ENCODE measurements around the gene MTRF1. TPM values are rescaled to one million over a fixed set of nuclear protein-coding genes. Genes with fewer than 3 reads are reported as not detected.

The MTRF1 gene
- total RNA-seq, 1 experiment from 2014 or later = 11.4 TPM

DNA sequence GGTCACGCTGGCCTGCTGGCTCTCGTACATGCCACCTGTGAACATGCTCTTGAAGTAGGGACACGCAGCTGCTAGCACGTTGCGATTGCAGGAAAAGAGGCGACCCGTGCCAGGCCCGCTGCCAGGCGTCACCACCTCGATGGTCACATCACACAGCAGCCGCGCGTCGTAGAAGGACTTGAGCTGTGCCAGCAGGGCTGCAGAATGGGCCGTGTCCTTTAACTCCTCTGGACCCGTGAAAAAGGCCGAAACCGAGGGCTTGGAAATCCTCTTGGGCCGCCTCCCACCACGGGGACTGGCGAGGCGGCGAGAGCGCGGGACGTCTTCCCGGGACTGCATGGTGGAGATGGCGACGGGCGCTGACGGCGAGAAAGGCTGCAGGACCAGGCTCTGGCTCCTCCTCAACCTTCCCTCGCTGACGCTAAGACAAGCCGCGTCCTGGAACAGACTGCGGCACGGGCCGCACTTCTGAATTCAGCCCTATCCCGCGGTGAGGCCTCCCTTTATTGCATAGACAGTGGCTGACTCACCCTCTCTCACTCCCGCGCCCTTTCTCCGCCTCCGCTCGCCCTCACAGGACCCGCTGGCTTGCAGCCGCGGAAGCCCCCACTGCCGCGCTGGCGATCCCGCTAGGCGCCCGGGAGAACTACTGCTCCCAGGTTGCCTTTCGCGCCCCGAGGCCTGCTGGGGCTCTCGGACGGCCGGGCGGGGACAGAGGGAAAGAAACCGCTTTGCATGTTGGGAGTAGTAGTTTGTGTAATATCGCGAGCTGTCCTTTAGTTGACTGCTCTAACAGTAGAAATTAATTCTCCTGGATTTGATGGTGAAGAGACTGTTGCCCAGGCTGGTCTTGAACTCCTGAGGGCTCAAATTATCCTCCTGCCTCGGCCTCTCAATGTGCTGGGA, 69.2 kb downstream of the MTRF1 start, which contains the start of gene KBTBD7 (continued):
- TF ChIP-seq POLR2A (IDR thresholded peaks at IDR 0.05; ENCODE audit: borderline replicate concordance, extremely low read depth, insufficient read depth, insufficient read length) (no peak), FOSL1 (IDR thresholded peaks at IDR 0.05; ENCODE audit: low read depth) (no peak), SRF (IDR thresholded peaks at IDR 0.05; ENCODE audit: low read depth) (no peak), POLR2AphosphoS5 (IDR thresholded peaks at IDR 0.05; ENCODE audit: low read depth, low read length) (peak; percentile 62), EZH2phosphoT487 (IDR thresholded peaks at IDR 0.05; ENCODE audit: borderline replicate concordance) (no peak)

DNA sequence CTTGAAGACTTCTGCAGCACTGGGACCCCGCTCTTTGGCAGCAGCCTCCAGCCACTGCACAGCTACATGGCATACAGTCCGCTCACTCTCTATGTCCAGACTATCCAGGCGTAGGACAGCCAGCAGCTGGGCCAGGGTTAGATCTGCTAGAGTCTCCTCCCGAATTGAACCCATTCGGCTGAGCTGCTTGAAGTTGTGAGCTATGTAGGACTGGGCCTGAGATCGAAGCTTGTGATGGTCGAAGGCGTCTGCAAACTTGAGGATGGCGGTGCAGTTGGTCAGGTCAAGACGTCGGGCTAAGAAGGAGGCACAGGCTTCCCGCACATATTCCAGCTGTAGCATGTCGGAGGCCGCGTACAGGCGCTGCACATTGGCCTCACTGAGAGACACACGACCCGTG, 69.9 kb downstream of the MTRF1 start:
- Histone ChIP-seq H3K27ac (ENCODE audit: low read depth, low read length) (no peak overlapping the region; the same call in 1 of the 2 replicates), H3K9ac (ENCODE audit: low read length) (no peak overlapping the region), H2AFZ (ENCODE audit: low read depth, low read length, poor library complexity, severe bottlenecking) (no peak overlapping the region), H3K36me3 (ENCODE audit: control insufficient read depth in 1 of 2, insufficient read depth in 2 of 2, low read length in 2 of 2) (no peaks in the 10 kb centered on the region), H3K4me1 (ENCODE audit: control insufficient read depth in 1 of 2, insufficient read depth in 2 of 2, low read length in 2 of 2) (peaks cover 0 to 8% of the 10 kb centered on the region in 2 experiments; a peak in 1 of 4 replicates), H3K9me3 (ENCODE audit: control insufficient read depth in 1 of 2, insufficient read depth in 1 of 2, low read depth in 1 of 2, low read length in 2 of 2) (no peaks in the 10 kb centered on the region), H3K4me2 (ENCODE audit: low read length) (peak overlapping the region; percentile 75), H3K79me2 (ENCODE audit: insufficient read depth, low read length) (no peaks in the 10 kb centered on the region), H3K4me3 (replicated peaks in 1 of 2; ENCODE audit: low read depth in 1 of 2, low read length in 2 of 2) (peak overlapping the region; percentile 68 to 69; a peak in 3 of 4 replicates), H3K27me3 (ENCODE audit: insufficient read depth, low read length) (no peaks in the 10 kb centered on the region), H3K9me2 (ENCODE audit: insufficient read depth) (no peaks in the 10 kb centered on the region), H4K20me1 (ENCODE audit: insufficient read depth) (no peaks in the 10 kb centered on the region)
- intact Hi-C loops (cut with micrococcal nuclease) = no loop called here
- BruUV-seq (replicated peaks) = no TSS peak
- TF ChIP-seq, protein P1, sequence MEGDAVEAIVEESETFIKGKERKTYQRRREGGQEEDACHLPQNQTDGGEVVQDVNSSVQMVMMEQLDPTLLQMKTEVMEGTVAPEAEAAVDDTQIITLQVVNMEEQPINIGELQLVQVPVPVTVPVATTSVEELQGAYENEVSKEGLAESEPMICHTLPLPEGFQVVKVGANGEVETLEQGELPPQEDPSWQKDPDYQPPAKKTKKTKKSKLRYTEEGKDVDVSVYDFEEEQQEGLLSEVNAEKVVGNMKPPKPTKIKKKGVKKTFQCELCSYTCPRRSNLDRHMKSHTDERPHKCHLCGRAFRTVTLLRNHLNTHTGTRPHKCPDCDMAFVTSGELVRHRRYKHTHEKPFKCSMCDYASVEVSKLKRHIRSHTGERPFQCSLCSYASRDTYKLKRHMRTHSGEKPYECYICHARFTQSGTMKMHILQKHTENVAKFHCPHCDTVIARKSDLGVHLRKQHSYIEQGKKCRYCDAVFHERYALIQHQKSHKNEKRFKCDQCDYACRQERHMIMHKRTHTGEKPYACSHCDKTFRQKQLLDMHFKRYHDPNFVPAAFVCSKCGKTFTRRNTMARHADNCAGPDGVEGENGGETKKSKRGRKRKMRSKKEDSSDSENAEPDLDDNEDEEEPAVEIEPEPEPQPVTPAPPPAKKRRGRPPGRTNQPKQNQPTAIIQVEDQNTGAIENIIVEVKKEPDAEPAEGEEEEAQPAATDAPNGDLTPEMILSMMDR (IDR thresholded peaks at IDR 0.05 in 2 of 3, conservative IDR thresholded peaks at IDR 0.05 in 1 of 3; ENCODE audit: borderline replicate concordance in 1 of 3, insufficient read depth in 1 of 3, low read depth in 2 of 3, low read length in 2 of 3) = no peak
- no peak for TF ChIP-seq POLR2A (IDR thresholded peaks at IDR 0.05; ENCODE audit: borderline replicate concordance, extremely low read depth, insufficient read depth, insufficient read length)
- no peak for TF ChIP-seq ZNF274 (IDR thresholded peaks at IDR 0.05; ENCODE audit: low read depth, low read length)
- no peak for TF ChIP-seq JUND (IDR thresholded peaks at IDR 0.05)
- TF ChIP-seq, protein P2, sequence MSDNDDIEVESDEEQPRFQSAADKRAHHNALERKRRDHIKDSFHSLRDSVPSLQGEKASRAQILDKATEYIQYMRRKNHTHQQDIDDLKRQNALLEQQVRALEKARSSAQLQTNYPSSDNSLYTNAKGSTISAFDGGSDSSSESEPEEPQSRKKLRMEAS (IDR thresholded peaks at IDR 0.05) = no peak
- no peak for TF ChIP-seq SP1 (IDR thresholded peaks at IDR 0.05; ENCODE audit: low read depth)
- TF ChIP-seq CBX3 (IDR thresholded peaks at IDR 0.05; ENCODE audit: low read depth) = no peak
- TF ChIP-seq, protein P3, sequence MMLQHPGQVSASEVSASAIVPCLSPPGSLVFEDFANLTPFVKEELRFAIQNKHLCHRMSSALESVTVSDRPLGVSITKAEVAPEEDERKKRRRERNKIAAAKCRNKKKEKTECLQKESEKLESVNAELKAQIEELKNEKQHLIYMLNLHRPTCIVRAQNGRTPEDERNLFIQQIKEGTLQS (IDR thresholded peaks at IDR 0.05) = no peak
- TF ChIP-seq YY1 (IDR thresholded peaks at IDR 0.05; ENCODE audit: extremely low read depth, insufficient replicate concordance, low read depth, low read length) = no peak
- TF ChIP-seq ELF1 (IDR thresholded peaks at IDR 0.05; ENCODE audit: borderline replicate concordance, low read depth) = no peak
- TF ChIP-seq FOSL1 (IDR thresholded peaks at IDR 0.05; ENCODE audit: low read depth) = no peak
- no peak for TF ChIP-seq RAD21 (IDR thresholded peaks at IDR 0.05; ENCODE audit: low read depth)
- TF ChIP-seq, protein P4, sequence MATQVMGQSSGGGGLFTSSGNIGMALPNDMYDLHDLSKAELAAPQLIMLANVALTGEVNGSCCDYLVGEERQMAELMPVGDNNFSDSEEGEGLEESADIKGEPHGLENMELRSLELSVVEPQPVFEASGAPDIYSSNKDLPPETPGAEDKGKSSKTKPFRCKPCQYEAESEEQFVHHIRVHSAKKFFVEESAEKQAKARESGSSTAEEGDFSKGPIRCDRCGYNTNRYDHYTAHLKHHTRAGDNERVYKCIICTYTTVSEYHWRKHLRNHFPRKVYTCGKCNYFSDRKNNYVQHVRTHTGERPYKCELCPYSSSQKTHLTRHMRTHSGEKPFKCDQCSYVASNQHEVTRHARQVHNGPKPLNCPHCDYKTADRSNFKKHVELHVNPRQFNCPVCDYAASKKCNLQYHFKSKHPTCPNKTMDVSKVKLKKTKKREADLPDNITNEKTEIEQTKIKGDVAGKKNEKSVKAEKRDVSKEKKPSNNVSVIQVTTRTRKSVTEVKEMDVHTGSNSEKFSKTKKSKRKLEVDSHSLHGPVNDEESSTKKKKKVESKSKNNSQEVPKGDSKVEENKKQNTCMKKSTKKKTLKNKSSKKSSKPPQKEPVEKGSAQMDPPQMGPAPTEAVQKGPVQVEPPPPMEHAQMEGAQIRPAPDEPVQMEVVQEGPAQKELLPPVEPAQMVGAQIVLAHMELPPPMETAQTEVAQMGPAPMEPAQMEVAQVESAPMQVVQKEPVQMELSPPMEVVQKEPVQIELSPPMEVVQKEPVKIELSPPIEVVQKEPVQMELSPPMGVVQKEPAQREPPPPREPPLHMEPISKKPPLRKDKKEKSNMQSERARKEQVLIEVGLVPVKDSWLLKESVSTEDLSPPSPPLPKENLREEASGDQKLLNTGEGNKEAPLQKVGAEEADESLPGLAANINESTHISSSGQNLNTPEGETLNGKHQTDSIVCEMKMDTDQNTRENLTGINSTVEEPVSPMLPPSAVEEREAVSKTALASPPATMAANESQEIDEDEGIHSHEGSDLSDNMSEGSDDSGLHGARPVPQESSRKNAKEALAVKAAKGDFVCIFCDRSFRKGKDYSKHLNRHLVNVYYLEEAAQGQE (IDR thresholded peaks at IDR 0.05; ENCODE audit: low read depth) = no peak
- TF ChIP-seq EZH2 (IDR thresholded peaks at IDR 0.05) = no peak
- TF ChIP-seq SRF (IDR thresholded peaks at IDR 0.05; ENCODE audit: low read depth) = no peak
- no peak for TF ChIP-seq EZH2phosphoT487 (IDR thresholded peaks at IDR 0.05; ENCODE audit: borderline replicate concordance)
- RAD21 ChIA-PET (ENCODE audit: low non-redundant PET in 1 of 2, low total read pairs in 2 of 2, uncharacterized antibody in 2 of 2, unreplicated experiment in 2 of 2) = no interaction called here
- CTCF ChIA-PET = no interaction called here
- ATAC-seq (no peak), DNase-seq (ENCODE audit: low read depth, low spot score) (no peak)
- POLR2A ChIA-PET = no interaction called here
